Measurements from ENCODE around the gene VPS72.

DNA sequence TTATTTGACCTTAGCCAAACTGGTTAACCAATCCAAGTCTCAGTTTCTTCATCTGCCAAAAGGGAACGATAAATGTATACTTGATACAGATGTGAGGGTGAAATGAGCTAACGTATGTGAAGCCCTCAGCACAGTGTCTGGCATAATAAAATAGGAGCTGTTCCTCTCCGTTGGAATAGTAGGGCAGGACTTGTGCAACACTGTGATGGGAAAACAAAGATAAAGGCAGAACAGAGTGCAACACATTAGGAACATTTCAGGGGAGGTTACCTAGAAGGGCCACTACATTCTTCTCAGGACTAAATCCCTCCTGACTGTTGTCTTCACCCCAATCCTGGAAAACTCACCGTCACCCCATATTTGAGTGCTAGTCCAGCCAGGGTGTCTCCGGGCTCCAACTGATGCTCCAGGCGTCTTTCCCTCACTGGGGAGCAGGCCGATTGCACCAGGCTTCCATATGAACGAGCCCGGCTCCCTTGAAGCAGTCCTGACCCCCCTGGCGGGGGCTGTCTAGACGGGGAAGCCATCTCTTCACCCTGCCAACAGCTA, 25.2 kb downstream of the VPS72 start:
- TF ChIP-seq, protein P1, sequence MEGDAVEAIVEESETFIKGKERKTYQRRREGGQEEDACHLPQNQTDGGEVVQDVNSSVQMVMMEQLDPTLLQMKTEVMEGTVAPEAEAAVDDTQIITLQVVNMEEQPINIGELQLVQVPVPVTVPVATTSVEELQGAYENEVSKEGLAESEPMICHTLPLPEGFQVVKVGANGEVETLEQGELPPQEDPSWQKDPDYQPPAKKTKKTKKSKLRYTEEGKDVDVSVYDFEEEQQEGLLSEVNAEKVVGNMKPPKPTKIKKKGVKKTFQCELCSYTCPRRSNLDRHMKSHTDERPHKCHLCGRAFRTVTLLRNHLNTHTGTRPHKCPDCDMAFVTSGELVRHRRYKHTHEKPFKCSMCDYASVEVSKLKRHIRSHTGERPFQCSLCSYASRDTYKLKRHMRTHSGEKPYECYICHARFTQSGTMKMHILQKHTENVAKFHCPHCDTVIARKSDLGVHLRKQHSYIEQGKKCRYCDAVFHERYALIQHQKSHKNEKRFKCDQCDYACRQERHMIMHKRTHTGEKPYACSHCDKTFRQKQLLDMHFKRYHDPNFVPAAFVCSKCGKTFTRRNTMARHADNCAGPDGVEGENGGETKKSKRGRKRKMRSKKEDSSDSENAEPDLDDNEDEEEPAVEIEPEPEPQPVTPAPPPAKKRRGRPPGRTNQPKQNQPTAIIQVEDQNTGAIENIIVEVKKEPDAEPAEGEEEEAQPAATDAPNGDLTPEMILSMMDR (IDR thresholded peaks at IDR 0.05), result no peak
- TF ChIP-seq EP300 (IDR thresholded peaks at IDR 0.05) (no peak), POLR2A (IDR thresholded peaks at IDR 0.05) (peak in 1 of 2 donors; percentile 16), POLR2AphosphoS5 (IDR thresholded peaks at IDR 0.05) (peak; percentile 15)

Data from gastroesophageal sphincter (tissue), 3 donors.